ENCODE measurements around the gene GNG12.

DNA sequence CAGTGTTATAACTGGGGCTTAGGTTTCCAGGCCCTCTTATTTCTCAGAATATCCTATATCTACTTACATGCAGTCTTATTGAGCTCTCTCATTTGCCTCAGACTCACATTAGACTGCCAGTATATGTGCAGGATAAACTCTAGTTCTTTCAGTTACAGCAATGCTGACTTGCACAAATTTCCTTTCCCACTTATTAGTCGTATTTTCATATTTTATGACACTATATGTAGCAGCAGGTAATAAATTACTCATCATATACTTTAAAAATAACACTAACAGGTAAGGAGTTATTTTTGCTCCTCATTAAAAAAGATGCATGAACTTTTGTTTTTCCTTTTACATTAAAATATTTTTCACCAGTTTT, 82.6 kb downstream of the GNG12 start:
- TF ChIP-seq, protein P1, sequence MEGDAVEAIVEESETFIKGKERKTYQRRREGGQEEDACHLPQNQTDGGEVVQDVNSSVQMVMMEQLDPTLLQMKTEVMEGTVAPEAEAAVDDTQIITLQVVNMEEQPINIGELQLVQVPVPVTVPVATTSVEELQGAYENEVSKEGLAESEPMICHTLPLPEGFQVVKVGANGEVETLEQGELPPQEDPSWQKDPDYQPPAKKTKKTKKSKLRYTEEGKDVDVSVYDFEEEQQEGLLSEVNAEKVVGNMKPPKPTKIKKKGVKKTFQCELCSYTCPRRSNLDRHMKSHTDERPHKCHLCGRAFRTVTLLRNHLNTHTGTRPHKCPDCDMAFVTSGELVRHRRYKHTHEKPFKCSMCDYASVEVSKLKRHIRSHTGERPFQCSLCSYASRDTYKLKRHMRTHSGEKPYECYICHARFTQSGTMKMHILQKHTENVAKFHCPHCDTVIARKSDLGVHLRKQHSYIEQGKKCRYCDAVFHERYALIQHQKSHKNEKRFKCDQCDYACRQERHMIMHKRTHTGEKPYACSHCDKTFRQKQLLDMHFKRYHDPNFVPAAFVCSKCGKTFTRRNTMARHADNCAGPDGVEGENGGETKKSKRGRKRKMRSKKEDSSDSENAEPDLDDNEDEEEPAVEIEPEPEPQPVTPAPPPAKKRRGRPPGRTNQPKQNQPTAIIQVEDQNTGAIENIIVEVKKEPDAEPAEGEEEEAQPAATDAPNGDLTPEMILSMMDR (conservative IDR thresholded peaks at IDR 0.05) = no peak
- no peak for TF ChIP-seq EZH2 (IDR thresholded peaks at IDR 0.05; ENCODE audit: low read depth)

All from PC-9 (cell line).